Kidney tubule cell (primary cell): ENCODE results near the gene SLC25A17.
A peak's percentile ranks its signal among the peaks of the same experiment; 100 is the strongest.
"Not testable (repeated sequence)": the region's sequence is repeated elsewhere in the genome, so short reads cannot be mapped to it uniquely, and the experiment has no call there.

ENCODE experiments used
- DNase-seq: peaks from one replicate; pipeline ENCODE4 v3.0.0-alpha.2; 2018; ENCODE audit warnings: low spot score

Gene SLC25A17

GRCh38 chr22:40818192-40818746 is 877 bp downstream of the SLC25A17 start:
- no peak for DNase-seq

GRCh38 chr22:40817737-40818136 is 1.4 kb downstream of the SLC25A17 start:
- no peak for DNase-seq

GRCh38 chr22:40813912-40814315 is 5.2 kb downstream of the SLC25A17 start:
- no peak for DNase-seq

- no peak for DNase-seq
Measured at GRCh38 chr22:40808018-40808841, 10.9 kb downstream of the SLC25A17 start.

- DNase-seq, result no peak
Measured at GRCh38 chr22:40806711-40807110, 12.4 kb downstream of the SLC25A17 start.

- DNase-seq, result peak; percentile 51
Measured at GRCh38 chr22:40805699-40806203, 13.4 kb downstream of the SLC25A17 start.

- no peak for DNase-seq
Measured at GRCh38 chr22:40805239-40805638, 13.9 kb downstream of the SLC25A17 start.

- DNase-seq, result no peak
Measured at GRCh38 chr22:40803321-40803720, 15.8 kb downstream of the SLC25A17 start.

GRCh38 chr22:40799008-40799407 is 20.1 kb downstream of the SLC25A17 start:
- DNase-seq, result no peak

GRCh38 chr22:40797427-40797826 is 21.7 kb downstream of the SLC25A17 start:
- no peak for DNase-seq

GRCh38 chr22:40792451-40792850 is 26.7 kb downstream of the SLC25A17 start:
- no peak for DNase-seq

- DNase-seq, result no peak
Measured at GRCh38 chr22:40791241-40791640, 27.9 kb downstream of the SLC25A17 start.

GRCh38 chr22:40789131-40789530 is 30.0 kb downstream of the SLC25A17 start:
- DNase-seq, result no peak

- no peak for DNase-seq
Measured at GRCh38 chr22:40782521-40782920, 36.6 kb downstream of the SLC25A17 start.

- not testable (repeated sequence) for DNase-seq
Measured at GRCh38 chr22:40781749-40782148, 37.4 kb downstream of the SLC25A17 start.

- no peak for DNase-seq
Measured at GRCh38 chr22:40769761-40770160, 49.4 kb downstream of the SLC25A17 start.

- no peak for DNase-seq
Measured at GRCh38 chr22:40768206-40768605, 50.9 kb downstream of the SLC25A17 start.

- DNase-seq, result peak; percentile 37
Measured at GRCh38 chr22:40766956-40767355, 52.2 kb downstream of the SLC25A17 start.

- DNase-seq, result no peak
Measured at GRCh38 chr22:40764763-40765441, 54.2 kb downstream of the SLC25A17 start.

GRCh38 chr22:40759294-40759840 is 59.8 kb downstream of the SLC25A17 start:
- DNase-seq, result no peak

GRCh38 chr22:40758851-40759250 is 60.3 kb downstream of the SLC25A17 start:
- DNase-seq, result not testable (repeated sequence)

- no peak for DNase-seq
Measured at GRCh38 chr22:40758390-40758789, 60.8 kb downstream of the SLC25A17 start.

GRCh38 chr22:40757071-40757470 is 62.1 kb downstream of the SLC25A17 start:
- DNase-seq, result peak; percentile 32
